Natural killer cell (primary cell): ENCODE results near the gene BCL2L13. TPM values are rescaled to one million over a fixed set of nuclear protein-coding genes. Genes with fewer than 3 reads are reported as not detected.

ENCODE experiments used
- ATAC-seq, 3 donors: fragments of 150-1000 bp in 2 of 3; fragments of 200-7000 bp in 1 of 3; cut with Tn5 transposase; 1 replicate in 1 of 3; 2 replicates in 2 of 3; pipeline ENCODE4 v1.10.0; 2021; ENCODE audit warnings: mild to moderate bottlenecking in 2 of 3, moderate library complexity in 2 of 3
- DNase-seq, 2 donors: peaks; one replicate each; pipeline versions ENCODE4 v3.0.0 to v3.0.0-alpha.2; 2013 to 2021; ENCODE audit warnings: mixed read lengths in 1 of 2
- H3K27ac ChIP-seq: one replicate; pipeline ENCODE4 v1.5.1; 2013; ENCODE audit warnings: mild to moderate bottlenecking, low read length
- H3K27me3 ChIP-seq: one replicate; pipeline ENCODE4 v1.6.1; 2013; ENCODE audit warnings: low read length; ENCODE audit not compliant: control insufficient read depth, insufficient read depth
- H3K36me3 ChIP-seq: one replicate; pipeline ENCODE4 v1.6.1; 2013; ENCODE audit warnings: low read length; ENCODE audit not compliant: control insufficient read depth, insufficient read depth
- H3K4me1 ChIP-seq: one replicate; pipeline ENCODE4 v1.6.1; 2013; ENCODE audit warnings: low read length; ENCODE audit not compliant: control insufficient read depth, insufficient read depth
- H3K4me3 ChIP-seq: one replicate; pipeline ENCODE4 v1.5.1; 2013; ENCODE audit warnings: low read length
- H3K9me3 ChIP-seq: one replicate; pipeline ENCODE4 v1.6.1; 2013; ENCODE audit warnings: low read length; ENCODE audit not compliant: control insufficient read depth, insufficient read depth
- H3K27ac Mint-ChIP-seq, 2 donors: one replicate each; pipeline ENCODE4 v1.8.0; 2022; ENCODE audit warnings: mild to moderate bottlenecking in 2 of 2, mixed read lengths in 2 of 2, moderate library complexity in 1 of 2
- H3K27me3 Mint-ChIP-seq, 2 donors: one replicate each; pipeline ENCODE4 v1.8.0; 2022; ENCODE audit warnings: low read depth in 2 of 2, mixed read lengths in 2 of 2
- H3K36me3 Mint-ChIP-seq: one replicate; pipeline ENCODE4 v1.8.0; 2022; ENCODE audit warnings: mixed read lengths
- H3K4me1 Mint-ChIP-seq, 2 donors: one replicate each; pipeline ENCODE4 v1.8.0; 2022; ENCODE audit warnings: mixed read lengths in 2 of 2
- H3K4me3 Mint-ChIP-seq: one replicate; pipeline ENCODE4 v1.8.0; 2022; ENCODE audit warnings: mild to moderate bottlenecking, moderate library complexity, mixed read lengths
- H3K9me3 Mint-ChIP-seq, 2 donors: one replicate each; pipeline ENCODE4 v1.8.0; 2022; ENCODE audit warnings: mixed read lengths in 2 of 2
- CTCF ChIP-seq: fragments of 200-600 bp; IDR thresholded peaks from one replicate; pipeline ENCODE4 v1.8.0; 2022; ENCODE audit warnings: antibody characterized with exemption
- WGBS: methylation state at CpG from one replicate; pipeline ENCODE4 v1.1.7; 2013; ENCODE audit warnings: missing lambda C conversion rate; ENCODE audit not compliant: insufficient coverage; 5-methylcytosine and 5-hydroxymethylcytosine counted together
- intact Hi-C: fragments of 100-400 bp; cut with micrococcal nuclease; formaldehyde crosslinking; loops from one replicate; pipeline ENCODE4 v1.14.2; 2022
- total RNA-seq, 4 donors: library from RNA; stranded (reverse); fragments of 120-200 nt in 1 of 4; gene quantifications; one replicate each; pipeline versions ENCODE4 v1.2.3 to v1.2.4, GENCODE V29; 2013 to 2022

The BCL2L13 gene
- total RNA-seq, 3 donors from 2014 or later (not counting 1 experiment from before 2014, with no cell fraction given), result 19.1 to 28.7 (median 23.3) TPM

GRCh38 chr22:17647991-17648390 is 9.4 kb downstream of the BCL2L13 start:
- no peak for TF ChIP-seq CTCF
- intact Hi-C loops, result no loop called here
- no peak overlapping the region for H3K27ac ChIP-seq
- ATAC-seq, result no peak
- H3K9me3 ChIP-seq, result no peaks in the 10 kb centered on the region
- DNase-seq, result no peak
- Mint-ChIP-seq H3K27ac (no peak overlapping the region), H3K36me3 (no peaks in the 10 kb centered on the region), H3K4me1 (peaks cover 0 to 6% of the 10 kb centered on the region in 2 donors), H3K4me3 (no peak overlapping the region), H3K9me3 (no peaks in the 10 kb centered on the region), H3K27me3 (no peaks in the 10 kb centered on the region)
- WGBS, result over 99% methylated on average over 5 of the region's 5 CpGs
- no peaks in the 10 kb centered on the region for H3K27me3 ChIP-seq
- H3K36me3 ChIP-seq, result no peaks in the 10 kb centered on the region
- H3K4me3 ChIP-seq, result no peak overlapping the region
- H3K4me1 ChIP-seq, result no peaks in the 10 kb centered on the region

- H3K36me3 Mint-ChIP-seq, result no peaks in the 10 kb centered on the region
- ATAC-seq (no peak), DNase-seq (no peak)
- no peaks in the 10 kb centered on the region for H3K27me3 ChIP-seq
- H3K4me3 ChIP-seq, result no peak overlapping the region
- H3K36me3 ChIP-seq, result no peaks in the 10 kb centered on the region
- no peaks in the 10 kb centered on the region for H3K4me1 ChIP-seq
- H3K4me3 Mint-ChIP-seq, result no peak overlapping the region
- no peak overlapping the region for H3K27ac ChIP-seq
- no peaks in the 10 kb centered on the region for H3K9me3 ChIP-seq
- no peak for TF ChIP-seq CTCF
- no CpG with 5 or more reads among the region's 1 CpG for WGBS
- peaks cover 0 to 6% of the 10 kb centered on the region in 2 donors for H3K4me1 Mint-ChIP-seq
- H3K27me3 Mint-ChIP-seq, result no peaks in the 10 kb centered on the region
- intact Hi-C loops, result no loop called here
- H3K27ac Mint-ChIP-seq, result no peak overlapping the region
- no peaks in the 10 kb centered on the region for H3K9me3 Mint-ChIP-seq
Measured at GRCh38 chr22:17648569-17648968, 10.0 kb downstream of the BCL2L13 start.

GRCh38 chr22:17655289-17655688 is 16.7 kb downstream of the BCL2L13 start:
- no peak overlapping the region for H3K4me3 Mint-ChIP-seq
- no peak overlapping the region for H3K27ac ChIP-seq
- peaks cover 11% of the 10 kb centered on the region for H3K36me3 ChIP-seq
- DNase-seq, result no peak
- H3K36me3 Mint-ChIP-seq, result no peaks in the 10 kb centered on the region
- no peaks in the 10 kb centered on the region for H3K4me1 Mint-ChIP-seq
- no peak overlapping the region for H3K4me3 ChIP-seq
- intact Hi-C loops, result no loop called here
- H3K9me3 Mint-ChIP-seq, result no peaks in the 10 kb centered on the region
- H3K27ac Mint-ChIP-seq, result no peak overlapping the region
- no peaks in the 10 kb centered on the region for H3K4me1 ChIP-seq
- no peaks in the 10 kb centered on the region for H3K27me3 ChIP-seq
- WGBS, result 82% methylated on average over 3 of the region's 3 CpGs
- no peak for TF ChIP-seq CTCF
- no peak for ATAC-seq
- H3K9me3 ChIP-seq, result no peaks in the 10 kb centered on the region
- H3K27me3 Mint-ChIP-seq, result no peaks in the 10 kb centered on the region

- Mint-ChIP-seq H3K36me3 (no peaks in the 10 kb centered on the region), H3K27me3 (no peaks in the 10 kb centered on the region), H3K27ac (no peak overlapping the region), H3K4me3 (no peak overlapping the region), H3K9me3 (no peaks in the 10 kb centered on the region), H3K4me1 (no peaks in the 10 kb centered on the region)
- Histone ChIP-seq H3K36me3 (peaks cover 15% of the 10 kb centered on the region), H3K4me1 (no peaks in the 10 kb centered on the region), H3K9me3 (no peaks in the 10 kb centered on the region), H3K27ac (no peak overlapping the region), H3K4me3 (no peak overlapping the region), H3K27me3 (no peaks in the 10 kb centered on the region)
- DNase-seq, result no peak
- intact Hi-C loops, result no loop called here
- 99% methylated on average over 10 of the region's 10 CpGs for WGBS
- no peak for ATAC-seq
- TF ChIP-seq CTCF, result no peak
Measured at GRCh38 chr22:17656870-17657395, 18.4 kb downstream of the BCL2L13 start.
